ENCODE data around the gene SIGLEC12. TPM values are rescaled to one million over a fixed set of nuclear protein-coding genes. Genes with fewer than 3 reads are reported as not detected.

Gene SIGLEC12
- total and polyA plus RNA-seq, 7 donors = 0.05 to 0.20 (median 0.13) TPM; not detected in 2

- Histone ChIP-seq H3K4me1 (no peaks in the 10 kb centered on the region), H3K9me3 (no peaks in the 10 kb centered on the region), H3K4me3 (no peak overlapping the region), H3K36me3 (ENCODE audit: insufficient read depth in 1 of 2, low read depth in 1 of 2) (no peaks in the 10 kb centered on the region), H3K27me3 (ENCODE audit: insufficient read depth in 3 of 3, low read length in 2 of 3) (no peaks in the 10 kb centered on the region), H3K27ac (no peak overlapping the region)
- ATAC-seq (no peak), DNase-seq (no peak)
- TF ChIP-seq, protein P1, sequence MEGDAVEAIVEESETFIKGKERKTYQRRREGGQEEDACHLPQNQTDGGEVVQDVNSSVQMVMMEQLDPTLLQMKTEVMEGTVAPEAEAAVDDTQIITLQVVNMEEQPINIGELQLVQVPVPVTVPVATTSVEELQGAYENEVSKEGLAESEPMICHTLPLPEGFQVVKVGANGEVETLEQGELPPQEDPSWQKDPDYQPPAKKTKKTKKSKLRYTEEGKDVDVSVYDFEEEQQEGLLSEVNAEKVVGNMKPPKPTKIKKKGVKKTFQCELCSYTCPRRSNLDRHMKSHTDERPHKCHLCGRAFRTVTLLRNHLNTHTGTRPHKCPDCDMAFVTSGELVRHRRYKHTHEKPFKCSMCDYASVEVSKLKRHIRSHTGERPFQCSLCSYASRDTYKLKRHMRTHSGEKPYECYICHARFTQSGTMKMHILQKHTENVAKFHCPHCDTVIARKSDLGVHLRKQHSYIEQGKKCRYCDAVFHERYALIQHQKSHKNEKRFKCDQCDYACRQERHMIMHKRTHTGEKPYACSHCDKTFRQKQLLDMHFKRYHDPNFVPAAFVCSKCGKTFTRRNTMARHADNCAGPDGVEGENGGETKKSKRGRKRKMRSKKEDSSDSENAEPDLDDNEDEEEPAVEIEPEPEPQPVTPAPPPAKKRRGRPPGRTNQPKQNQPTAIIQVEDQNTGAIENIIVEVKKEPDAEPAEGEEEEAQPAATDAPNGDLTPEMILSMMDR (IDR thresholded peaks at IDR 0.05) = no peak
- 24 to 45% (median 42%) methylated on average over 14 of the region's 14 CpGs for WGBS, 3 donors
- intact Hi-C loops (cut with DNase I) = no loop called here
Measured at GRCh38 chr19:51490676-51491075, 10.9 kb downstream of the SIGLEC12 start.

GRCh38 chr19:51489113-51489512 lies 12.5 kb downstream of the SIGLEC12 start:
- Histone ChIP-seq H3K4me1 (no peaks in the 10 kb centered on the region), H3K4me3 (no peak overlapping the region), H3K36me3 (ENCODE audit: insufficient read depth in 1 of 2, low read depth in 1 of 2) (no peaks in the 10 kb centered on the region), H3K27ac (no peak overlapping the region), H3K27me3 (ENCODE audit: insufficient read depth in 3 of 3, low read length in 2 of 3) (peaks cover 0 to 3% (median 2%) of the 10 kb centered on the region in 3 donors), H3K9me3 (no peaks in the 10 kb centered on the region)
- DNase-seq = no peak
- TF ChIP-seq, protein P1 (IDR thresholded peaks at IDR 0.05) = no peak
- ATAC-seq = no peak
- intact Hi-C loops (cut with DNase I) = no loop called here
- 37 to 40% (median 37%) methylated on average over 2 of the region's 2 CpGs for WGBS, 3 donors

GRCh38 chr19:51488491-51488890 lies 13.1 kb downstream of the SIGLEC12 start:
- intact Hi-C loops (cut with DNase I) = no loop called here
- no peaks in the 10 kb centered on the region for H3K36me3 ChIP-seq (ENCODE audit: insufficient read depth in 1 of 2, low read depth in 1 of 2)
- H3K27ac ChIP-seq = no peak overlapping the region
- no peaks in the 10 kb centered on the region for H3K4me1 ChIP-seq
- DNase-seq (no peak), ATAC-seq (no peak)
- H3K4me3 ChIP-seq = no peak overlapping the region
- no peaks in the 10 kb centered on the region for H3K9me3 ChIP-seq
- WGBS, 3 donors = 65 to 77% (median 71%) methylated on average over 3 of the region's 3 CpGs
- TF ChIP-seq, protein P1 (IDR thresholded peaks at IDR 0.05) = no peak
- H3K27me3 ChIP-seq (ENCODE audit: insufficient read depth in 3 of 3, low read length in 2 of 3) = peaks cover 0 to 3% (median 2%) of the 10 kb centered on the region in 3 donors

DNA sequence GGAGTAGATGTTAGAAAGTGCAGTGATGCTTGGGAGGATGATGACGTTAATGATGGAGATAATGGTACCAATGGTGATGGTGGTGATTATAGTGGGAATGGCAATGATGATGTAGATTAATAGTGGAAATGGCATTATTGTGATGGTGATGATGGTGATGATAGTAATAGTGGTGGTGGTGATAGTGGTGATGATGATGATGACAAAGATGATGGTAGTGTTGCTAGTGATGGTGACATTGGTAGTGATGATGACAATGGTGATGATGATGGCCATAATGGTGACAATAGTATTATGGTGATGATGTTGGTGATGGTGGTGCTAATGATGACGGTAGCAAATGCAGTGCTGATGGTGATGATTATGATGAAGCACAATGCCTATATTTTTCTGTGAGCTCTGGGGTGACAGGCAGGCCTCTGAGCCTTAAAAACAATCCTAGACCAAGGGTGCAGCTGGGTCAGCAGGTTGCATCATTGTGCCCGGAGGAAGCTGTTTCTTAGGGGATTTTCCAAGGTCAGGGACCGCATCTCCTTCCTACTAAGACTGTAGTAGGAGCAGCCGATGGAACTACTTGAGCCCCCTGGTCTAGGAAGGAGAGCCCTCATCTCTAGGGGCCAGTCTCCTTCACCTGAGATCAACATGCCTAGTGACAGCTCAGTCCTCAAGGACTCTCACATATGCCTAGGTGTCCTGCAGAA lies 15.5 kb downstream of the SIGLEC12 start:
- DNase-seq (no peak), ATAC-seq (no peak)
- H3K4me1 ChIP-seq = no peaks in the 10 kb centered on the region
- H3K27me3 ChIP-seq (ENCODE audit: insufficient read depth in 3 of 3, low read length in 2 of 3) = peaks cover 0 to 4% (median 3%) of the 10 kb centered on the region in 3 donors
- TF ChIP-seq, protein P1 (IDR thresholded peaks at IDR 0.05) = no peak
- H3K27ac ChIP-seq = no peak overlapping the region
- no peaks in the 10 kb centered on the region for H3K9me3 ChIP-seq
- no peaks in the 10 kb centered on the region for H3K36me3 ChIP-seq (ENCODE audit: insufficient read depth in 1 of 2, low read depth in 1 of 2)
- whole genome bisulfite sequencing, 3 donors = 73 to 81% (median 80%) methylated on average over 5 of the region's 5 CpGs
- H3K4me3 ChIP-seq = no peak overlapping the region
- intact Hi-C loops (cut with DNase I) = no loop called here

- no peak for ATAC-seq
- H3K27me3 ChIP-seq (ENCODE audit: insufficient read depth in 3 of 3, low read length in 2 of 3) = peaks cover 0 to 7% (median 3%) of the 10 kb centered on the region in 3 donors
- H3K4me1 ChIP-seq = no peaks in the 10 kb centered on the region
- H3K36me3 ChIP-seq (ENCODE audit: insufficient read depth in 1 of 2, low read depth in 1 of 2) = no peaks in the 10 kb centered on the region
- TF ChIP-seq, protein P1 (IDR thresholded peaks at IDR 0.05) = no peak
- no peak for DNase-seq
- WGBS, 3 donors = 30 to 37% (median 37%) methylated on average over 8 of the region's 8 CpGs
- H3K9me3 ChIP-seq = no peaks in the 10 kb centered on the region
- no peak overlapping the region for H3K4me3 ChIP-seq
- no peak overlapping the region for H3K27ac ChIP-seq
- intact Hi-C loops (cut with DNase I) = no loop called here
Measured at GRCh38 chr19:51480590-51480989, 21.0 kb downstream of the SIGLEC12 start.
